Colonic mucosa (tissue), 4 donors: ENCODE results near the gene SLC12A5. TPM values are rescaled to one million over a fixed set of nuclear protein-coding genes. Genes with fewer than 3 reads are reported as not detected.

Experiments
- DNase-seq: peaks from one replicate; pipeline ENCODE4 v3.0.0-alpha.2; 2020
- H3K27ac ChIP-seq: fragments of 200-600 bp; one replicate; pipeline ENCODE4 v1.8.0; 2021
- H3K27me3 ChIP-seq: fragments of 200-600 bp; one replicate; pipeline ENCODE4 v1.8.0; 2021
- H3K36me3 ChIP-seq: fragments of 200-600 bp; one replicate; pipeline ENCODE4 v1.8.0; 2021
- H3K4me1 ChIP-seq: fragments of 200-600 bp; one replicate; pipeline ENCODE4 v1.8.0; 2021; ENCODE audit warnings: mild to moderate bottlenecking
- H3K4me3 ChIP-seq: fragments of 200-600 bp; one replicate; pipeline ENCODE4 v1.8.0; 2021
- H3K9ac ChIP-seq, 2 donors: one replicate each; pipeline ENCODE4 v1.7.0; 2013; ENCODE audit warnings: control low read depth in 2 of 2, low read depth in 2 of 2, low read length in 2 of 2
- H3K9me3 ChIP-seq: fragments of 200-600 bp; one replicate; pipeline ENCODE4 v1.8.0; 2021
- intact Hi-C: fragments of 100-400 bp; cut with DNase I; formaldehyde crosslinking; loops from one replicate; pipeline ENCODE4 v1.14.1; 2022
- total RNA-seq, 2 donors: library from RNA; stranded (reverse); fragmentation: NEBNext Ultra II Directional in 1 of 2; extraction: Animal tissue kit (Norgen Biotek cat#: 25700) in 1 of 2; gene quantifications; one replicate each; pipeline ENCODE4 v1.2.1, GENCODE V29; 2021
- TF ChIP-seq, protein P1 (sequence below): fragments of 200-600 bp; IDR thresholded peaks from one replicate; pipeline ENCODE4 v1.8.0; 2022; ENCODE audit warnings: antibody characterized with exemption, mild to moderate bottlenecking
- donor health status: healthy.
- donor health status: DM: no; HTN: no; CAD: no.
- donor health status: DM: no; HTN: no; CAD: no.

Gene SLC12A5
- total RNA-seq, 2 donors from 2014 or later: 0.96 TPM; not detected in 1

DNA sequence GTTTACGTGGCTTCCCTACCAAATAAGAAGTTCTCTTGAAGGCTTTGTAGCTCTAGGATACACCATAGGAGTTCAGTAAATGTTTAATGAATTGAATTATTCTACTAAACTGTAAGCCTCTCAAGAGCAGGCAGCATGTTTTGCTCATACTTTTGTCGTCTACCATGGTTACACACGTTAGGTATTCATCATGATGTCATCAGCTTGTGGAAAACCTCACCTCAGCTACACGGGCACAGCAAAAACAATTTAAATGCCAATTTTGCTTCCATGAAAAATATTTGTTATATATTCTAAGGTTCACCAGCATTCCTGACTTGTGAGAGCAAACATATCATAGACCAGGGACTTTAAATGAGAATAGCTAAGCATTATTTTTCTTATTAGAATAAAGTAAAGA, 44.0 kb downstream of the SLC12A5 start:
- Histone ChIP-seq H3K4me3 (no peak overlapping the region), H3K36me3 (peaks cover 8% of the 10 kb centered on the region)

DNA sequence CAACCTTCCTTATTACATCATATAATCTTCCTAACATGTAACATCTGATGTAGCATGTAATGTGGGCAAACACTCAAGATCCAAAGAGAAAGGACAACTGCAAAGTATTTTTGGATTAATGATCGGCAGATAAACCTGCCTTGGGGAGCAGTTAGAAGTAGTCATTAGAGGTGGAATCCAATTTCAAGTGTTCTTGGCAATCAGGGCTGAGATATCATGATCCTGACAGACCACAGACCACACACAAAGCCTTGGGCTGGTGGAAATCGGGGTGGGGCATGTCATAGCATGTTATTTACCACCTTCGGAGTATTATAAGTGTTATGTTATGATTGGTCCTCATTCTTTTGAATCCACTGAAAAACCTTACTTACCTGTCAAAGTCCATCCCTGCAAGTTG, 44.4 kb downstream of the SLC12A5 start:
- Histone ChIP-seq H3K9me3 (no peaks in the 10 kb centered on the region), H3K4me1 (no peaks in the 10 kb centered on the region), H3K27me3 (no peaks in the 10 kb centered on the region), H3K9ac (no peak overlapping the region), H3K36me3 (peaks cover 4% of the 10 kb centered on the region), H3K4me3 (no peak overlapping the region), H3K27ac (no peak overlapping the region)
- intact Hi-C loops: no loop called here
- TF ChIP-seq, protein P1, sequence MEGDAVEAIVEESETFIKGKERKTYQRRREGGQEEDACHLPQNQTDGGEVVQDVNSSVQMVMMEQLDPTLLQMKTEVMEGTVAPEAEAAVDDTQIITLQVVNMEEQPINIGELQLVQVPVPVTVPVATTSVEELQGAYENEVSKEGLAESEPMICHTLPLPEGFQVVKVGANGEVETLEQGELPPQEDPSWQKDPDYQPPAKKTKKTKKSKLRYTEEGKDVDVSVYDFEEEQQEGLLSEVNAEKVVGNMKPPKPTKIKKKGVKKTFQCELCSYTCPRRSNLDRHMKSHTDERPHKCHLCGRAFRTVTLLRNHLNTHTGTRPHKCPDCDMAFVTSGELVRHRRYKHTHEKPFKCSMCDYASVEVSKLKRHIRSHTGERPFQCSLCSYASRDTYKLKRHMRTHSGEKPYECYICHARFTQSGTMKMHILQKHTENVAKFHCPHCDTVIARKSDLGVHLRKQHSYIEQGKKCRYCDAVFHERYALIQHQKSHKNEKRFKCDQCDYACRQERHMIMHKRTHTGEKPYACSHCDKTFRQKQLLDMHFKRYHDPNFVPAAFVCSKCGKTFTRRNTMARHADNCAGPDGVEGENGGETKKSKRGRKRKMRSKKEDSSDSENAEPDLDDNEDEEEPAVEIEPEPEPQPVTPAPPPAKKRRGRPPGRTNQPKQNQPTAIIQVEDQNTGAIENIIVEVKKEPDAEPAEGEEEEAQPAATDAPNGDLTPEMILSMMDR: no peak
- DNase-seq: no peak

More for the DNA sequence above, 44.0 kb downstream of the SLC12A5 start:
- H3K27me3 ChIP-seq: no peaks in the 10 kb centered on the region
- no peaks in the 10 kb centered on the region for H3K9me3 ChIP-seq
- TF ChIP-seq, protein P1: no peak
- intact Hi-C loops: no loop called here
- no peak for DNase-seq
- no peak overlapping the region for H3K9ac ChIP-seq
- no peak overlapping the region for H3K27ac ChIP-seq
- no peaks in the 10 kb centered on the region for H3K4me1 ChIP-seq

DNA sequence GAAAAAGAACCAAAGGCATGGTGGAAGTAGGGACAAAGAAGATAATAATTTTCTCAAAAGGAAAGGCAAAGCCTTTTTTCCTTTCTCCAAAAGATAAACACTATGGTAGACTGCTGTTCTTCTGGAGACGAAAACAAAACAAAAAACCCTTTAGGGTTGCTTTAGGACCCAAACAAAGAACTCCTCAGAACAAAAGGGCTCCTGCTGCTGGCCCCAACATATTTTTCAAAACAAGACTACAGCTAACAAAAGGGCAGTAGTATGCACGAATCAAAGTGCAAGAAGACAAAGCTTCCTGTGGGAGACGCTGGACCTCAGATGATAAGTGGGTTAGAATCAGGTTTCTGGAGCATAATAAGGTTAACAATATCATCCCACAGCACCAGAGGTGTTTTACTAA, 45.0 kb downstream of the SLC12A5 start:
- intact Hi-C loops: no loop called here

DNA sequence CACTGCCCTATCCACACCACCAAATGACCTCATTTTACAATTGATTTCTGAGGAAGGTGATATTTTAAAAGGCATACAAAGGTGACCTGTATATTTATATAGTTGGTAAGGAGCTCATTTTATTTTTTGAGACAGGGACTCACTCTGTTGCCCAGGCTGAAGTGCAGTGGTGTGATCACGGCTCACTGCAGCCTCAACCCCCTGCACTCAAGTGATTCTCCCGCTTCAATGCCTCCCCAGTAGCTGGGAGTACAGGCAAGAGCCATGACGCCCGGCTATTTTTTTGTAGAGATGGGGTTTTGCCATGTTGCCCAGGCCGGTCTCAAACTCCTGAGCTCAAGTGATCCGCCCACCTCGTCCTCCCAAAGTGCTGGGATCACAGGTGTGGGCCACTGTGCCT, 47.8 kb downstream of the SLC12A5 start:
- no peaks in the 10 kb centered on the region for H3K9me3 ChIP-seq
- DNase-seq: no peak
- H3K27ac ChIP-seq: no peak overlapping the region
- intact Hi-C loops: no loop called here
- no peak overlapping the region for H3K9ac ChIP-seq
- no peaks in the 10 kb centered on the region for H3K36me3 ChIP-seq
- no peak overlapping the region for H3K4me3 ChIP-seq
- H3K27me3 ChIP-seq: no peaks in the 10 kb centered on the region
- no peaks in the 10 kb centered on the region for H3K4me1 ChIP-seq
- TF ChIP-seq, protein P1: no peak

More for the DNA sequence above, 45.0 kb downstream of the SLC12A5 start:
- H3K9ac ChIP-seq: no peak overlapping the region
- TF ChIP-seq, protein P1: no peak
- no peak overlapping the region for H3K4me3 ChIP-seq
- no peaks in the 10 kb centered on the region for H3K36me3 ChIP-seq
- no peaks in the 10 kb centered on the region for H3K27me3 ChIP-seq
- H3K9me3 ChIP-seq: no peaks in the 10 kb centered on the region
- H3K4me1 ChIP-seq: no peaks in the 10 kb centered on the region
- no peak for DNase-seq
- H3K27ac ChIP-seq: no peak overlapping the region

DNA sequence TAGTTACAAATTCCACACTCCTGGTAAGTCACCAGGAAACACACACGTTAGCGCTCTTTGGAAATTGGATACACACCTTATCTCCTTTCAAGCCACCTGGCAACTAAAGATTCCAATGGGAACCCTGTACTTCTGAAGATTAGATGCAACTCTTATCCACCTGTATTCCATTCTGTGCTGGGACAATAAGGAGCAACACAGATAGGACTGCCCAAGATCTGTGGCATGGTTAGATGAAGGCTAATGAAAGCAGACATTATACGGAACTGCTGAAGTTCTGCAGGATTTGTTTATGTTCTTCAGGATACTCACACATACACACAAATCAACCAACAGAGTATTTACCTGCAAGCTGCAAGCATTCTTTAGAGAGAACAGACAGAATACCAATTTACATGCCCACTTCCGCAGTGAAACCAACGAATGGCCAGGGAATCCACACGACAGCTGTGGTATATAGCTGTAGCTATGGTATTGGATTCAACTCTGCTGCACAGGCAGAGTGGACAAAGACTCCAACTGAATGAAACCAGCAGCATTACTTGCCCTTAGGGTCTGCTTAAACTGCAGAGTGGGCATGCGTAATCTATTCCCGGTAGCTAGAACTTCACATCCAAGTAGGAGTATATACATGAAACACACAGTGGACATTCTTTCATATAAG, 48.8 kb downstream of the SLC12A5 start:
- Histone ChIP-seq H3K9me3 (no peaks in the 10 kb centered on the region), H3K27ac (no peak overlapping the region), H3K9ac (no peak overlapping the region), H3K27me3 (no peaks in the 10 kb centered on the region), H3K36me3 (no peaks in the 10 kb centered on the region), H3K4me3 (no peak overlapping the region), H3K4me1 (no peaks in the 10 kb centered on the region)
- TF ChIP-seq, protein P1: no peak
- DNase-seq: no peak
- intact Hi-C loops: no loop called here
